Measurements from ENCODE around the gene NUBPL. TPM values are rescaled to one million over a fixed set of nuclear protein-coding genes. Genes with fewer than 3 reads are reported as not detected.
"Not testable (repeated sequence)": the region's sequence is repeated elsewhere in the genome, so short reads cannot be mapped to it uniquely, and the experiment has no call there.

Gene NUBPL
- polyA plus RNA-seq, 2 of the 4 experiments (the other 2 are of a cell fraction): 7.6 to 14.1 TPM

- WGBS (ENCODE audit: missing lambda C conversion rate): 70% methylated on average over 1 of the region's 1 CpG
- Histone ChIP-seq H3K4me2 (peak overlapping the region; percentile 16; the same call in 2 of the 3 replicates), H3K9me3 (no peaks in the 10 kb centered on the region), H3K4me3 (no peak overlapping the region), H3K4me1 (peaks cover 11% of the 10 kb centered on the region), H3K27ac (no peak overlapping the region)
- TF ChIP-seq MAZ (IDR thresholded peaks at IDR 0.05; ENCODE audit: borderline replicate concordance, low read depth, low read length) (no peak), FOSL2 (IDR thresholded peaks at IDR 0.05) (0 out of 2 replicates have a peak, but pooled peaks have one; percentile 19), FOSL2 (CRISPR knock-in tag; IDR thresholded peaks at IDR 0.05) (peak; percentile 69)
- CTCF ChIA-PET: no interaction called here
- DNase-seq (ENCODE audit: low read depth in 1 of 2, low spot score in 1 of 2): peak in 1 of 2 experiments; percentile 6
- no peak for ATAC-seq
- FAIRE-seq: no peak
- POLR2A ChIA-PET: no interaction called here
Observed at GRCh38 chr14:31858868-31859267, 297.7 kb downstream of the NUBPL start.

- no peaks in the 10 kb centered on the region for H3K9me3 ChIP-seq
- H3K27ac ChIP-seq: no peak overlapping the region
- DNase-seq (ENCODE audit: low read depth in 1 of 2, low spot score in 1 of 2) (no peak), ATAC-seq (no peak), FAIRE-seq (no peak)
- H3K4me3 ChIP-seq: no peak overlapping the region
- no peak for TF ChIP-seq EP300 (IDR thresholded peaks at IDR 0.05)
- no peak for TF ChIP-seq ZSCAN20 (CRISPR knock-in tag; IDR thresholded peaks at IDR 0.05)
- TF ChIP-seq POLR2A (IDR thresholded peaks at IDR 0.05; ENCODE audit: low read length): no peak
- TF ChIP-seq KDM5A (IDR thresholded peaks at IDR 0.05): no peak
- 80% methylated on average over 13 of the region's 13 CpGs for WGBS (ENCODE audit: missing lambda C conversion rate)
- no peaks in the 10 kb centered on the region for H3K4me1 ChIP-seq
- POLR2A ChIA-PET: no interaction called here
- no peak overlapping the region for H3K4me2 ChIP-seq
- CTCF ChIA-PET: no interaction called here
Observed at GRCh38 chr14:31864937-31865855, 304.0 kb downstream of the NUBPL start.

- DNase-seq (ENCODE audit: low read depth in 1 of 2, low spot score in 1 of 2) (no peak), FAIRE-seq (no peak), ATAC-seq (no peak)
- Histone ChIP-seq H3K4me2 (no peak overlapping the region), H3K4me3 (no peak overlapping the region), H3K9me3 (no peaks in the 10 kb centered on the region), H3K4me1 (no peaks in the 10 kb centered on the region), H3K27ac (no peak overlapping the region)
- POLR2A ChIA-PET: no interaction called here
- TF ChIP-seq GATA3 (IDR thresholded peaks at IDR 0.05; ENCODE audit: borderline replicate concordance): no peak
- no peak for TF ChIP-seq RNF2 (IDR thresholded peaks at IDR 0.05; ENCODE audit: borderline replicate concordance, low read depth)
- TF ChIP-seq RARB (CRISPR knock-in tag; IDR thresholded peaks at IDR 0.05): no peak
- TF ChIP-seq HMGXB4 (CRISPR knock-in tag; IDR thresholded peaks at IDR 0.05; ENCODE audit: borderline replicate concordance): no peak
- TF ChIP-seq E2F6 (IDR thresholded peaks at IDR 0.05; ENCODE audit: borderline replicate concordance, low read depth): no peak
- no peak for TF ChIP-seq JUNB (IDR thresholded peaks at IDR 0.05)
- no peak for TF ChIP-seq EP300 (IDR thresholded peaks at IDR 0.05)
- no peak for TF ChIP-seq ZSCAN20 (CRISPR knock-in tag; IDR thresholded peaks at IDR 0.05)
- TF ChIP-seq KDM1A (IDR thresholded peaks at IDR 0.05; ENCODE audit: low read depth): no peak
- CTCF ChIA-PET: no interaction called here
Observed at GRCh38 chr14:31867570-31867969, 306.4 kb downstream of the NUBPL start.

GRCh38 chr14:31868096-31868495 lies 306.9 kb downstream of the NUBPL start:
- ATAC-seq; H3K9me3 ChIP-seq; H3K4me3 ChIP-seq; H3K4me1 ChIP-seq; H3K27ac ChIP-seq; H3K4me2 ChIP-seq; FAIRE-seq; DNase-seq (ENCODE audit: low read depth in 1 of 2, low spot score in 1 of 2); CTCF ChIA-PET; POLR2A ChIA-PET: not testable (repeated sequence)
- 49% methylated on average over 3 of the region's 3 CpGs for WGBS (ENCODE audit: missing lambda C conversion rate)

- H3K9me3 ChIP-seq: no peaks in the 10 kb centered on the region
- no peak overlapping the region for H3K4me2 ChIP-seq
- H3K4me1 ChIP-seq: peaks cover 11% of the 10 kb centered on the region; the same call in 2 of the 3 replicates
- CTCF ChIA-PET: no interaction called here
- no peak for DNase-seq (ENCODE audit: low read depth in 1 of 2, low spot score in 1 of 2)
- POLR2A ChIA-PET: no interaction called here
- TF ChIP-seq RCOR1 (IDR thresholded peaks at IDR 0.05; ENCODE audit: low read depth, low read length): no peak
- no peak for TF ChIP-seq ATOH8 (CRISPR knock-in tag; IDR thresholded peaks at IDR 0.05; ENCODE audit: low read depth)
- no peak for TF ChIP-seq ZC3H11A (IDR thresholded peaks at IDR 0.05)
- no peak for TF ChIP-seq FOSB (CRISPR knock-in tag; IDR thresholded peaks at IDR 0.05)
- no peak for TF ChIP-seq HEYL (CRISPR knock-in tag; IDR thresholded peaks at IDR 0.05)
- no peak for TF ChIP-seq HES2 (IDR thresholded peaks at IDR 0.05)
- no peak for TF ChIP-seq EP300 (IDR thresholded peaks at IDR 0.05)
- no peak for TF ChIP-seq HOXB5 (CRISPR knock-in tag; IDR thresholded peaks at IDR 0.05)
- TF ChIP-seq CBX2 (IDR thresholded peaks at IDR 0.05; ENCODE audit: borderline replicate concordance, low read depth): no peak
- no peak for TF ChIP-seq GATA3 (IDR thresholded peaks at IDR 0.05; ENCODE audit: borderline replicate concordance)
- TF ChIP-seq RNF2 (IDR thresholded peaks at IDR 0.05; ENCODE audit: borderline replicate concordance, low read depth): no peak
- no peak for TF ChIP-seq KDM5A (IDR thresholded peaks at IDR 0.05)
- WGBS (ENCODE audit: missing lambda C conversion rate): 78% methylated on average over 7 of the region's 7 CpGs
- no peak for ATAC-seq
- no peak overlapping the region for H3K4me3 ChIP-seq
- no peak overlapping the region for H3K27ac ChIP-seq
- no peak for FAIRE-seq
Observed at GRCh38 chr14:31876741-31877140, 315.5 kb downstream of the NUBPL start.

All from A549 (cell line).